HepG2 (cell line): ENCODE data around the gene PRM3.

Experiments used
- BHLHE40 ChIP-seq: IDR thresholded peaks from 2 replicates; pipeline ENCODE4 v1.6.1; 2011; ENCODE audit warnings: low read length, improper control_type of control experiment
- FOSL1 ChIP-seq: sonication (generic); formaldehyde crosslinking; IDR thresholded peaks from 2 replicates; pipeline ENCODE4 v1.9.0; 2021; ENCODE audit warnings: missing genetic modification reagents, borderline replicate concordance
- GATAD1 ChIP-seq: IDR thresholded peaks from 2 replicates; pipeline ENCODE4 v1.6.1; 2016; ENCODE audit warnings: missing genetic modification reagents, missing compliant biosample characterization
- GATAD2A ChIP-seq: IDR thresholded peaks from 2 replicates; pipeline ENCODE4 v1.6.1; 2016
- HDAC2 ChIP-seq: sonication (generic); formaldehyde crosslinking; IDR thresholded peaks from 2 replicates; pipeline ENCODE4 v1.4.0; 2020; ENCODE audit warnings: missing genetic modification reagents
- HNRNPLL ChIP-seq: fragments of 200-400 bp; formaldehyde crosslinking; IDR thresholded peaks from 2 replicates; pipeline ENCODE4 v1.6.1; 2017; ENCODE audit warnings: mild to moderate bottlenecking, low read depth, low read length; ENCODE audit not compliant: poor library complexity, severe bottlenecking
- POLR2A ChIP-seq, 2 experiments: IDR thresholded peaks; 2 replicates each; pipeline ENCODE4 v1.6.1; 2011; ENCODE audit warnings: low read depth in 2 of 2, low read length in 2 of 2, mild to moderate bottlenecking in 1 of 2, moderate library complexity in 1 of 2; ENCODE audit not compliant: insufficient read depth in 1 of 2
- SMC3 ChIP-seq: IDR thresholded peaks from 2 replicates; pipeline ENCODE4 v1.6.1; 2011; ENCODE audit warnings: low read length, improper control_type of control experiment
- SRSF1 ChIP-seq: fragments of 200-400 bp; formaldehyde crosslinking; optimal IDR thresholded peaks from 2 replicates; pipeline ENCODE3; 2017; ENCODE audit warnings: mild to moderate bottlenecking, low read depth, low read length, moderate library complexity
- WIZ ChIP-seq: sonication (generic); formaldehyde crosslinking; IDR thresholded peaks from 2 replicates; pipeline ENCODE4 v1.5.1; 2020; ENCODE audit warnings: mild to moderate bottlenecking, missing genetic modification reagents
- YEATS2 ChIP-seq: sonication (generic); formaldehyde crosslinking; IDR thresholded peaks from 2 replicates; pipeline ENCODE4 v1.4.0; 2020; ENCODE audit warnings: missing genetic modification reagents, borderline replicate concordance
- ZSCAN9 ChIP-seq: IDR thresholded peaks from 2 replicates; pipeline ENCODE4 v1.6.1; 2016; ENCODE audit warnings: borderline replicate concordance
- TF ChIP-seq, protein P1 (sequence below): sonication (generic); formaldehyde crosslinking; IDR thresholded peaks from 2 replicates; pipeline ENCODE4 v1.5.1; 2020; ENCODE audit warnings: missing genetic modification reagents, mild to moderate bottlenecking, borderline replicate concordance

DNA sequence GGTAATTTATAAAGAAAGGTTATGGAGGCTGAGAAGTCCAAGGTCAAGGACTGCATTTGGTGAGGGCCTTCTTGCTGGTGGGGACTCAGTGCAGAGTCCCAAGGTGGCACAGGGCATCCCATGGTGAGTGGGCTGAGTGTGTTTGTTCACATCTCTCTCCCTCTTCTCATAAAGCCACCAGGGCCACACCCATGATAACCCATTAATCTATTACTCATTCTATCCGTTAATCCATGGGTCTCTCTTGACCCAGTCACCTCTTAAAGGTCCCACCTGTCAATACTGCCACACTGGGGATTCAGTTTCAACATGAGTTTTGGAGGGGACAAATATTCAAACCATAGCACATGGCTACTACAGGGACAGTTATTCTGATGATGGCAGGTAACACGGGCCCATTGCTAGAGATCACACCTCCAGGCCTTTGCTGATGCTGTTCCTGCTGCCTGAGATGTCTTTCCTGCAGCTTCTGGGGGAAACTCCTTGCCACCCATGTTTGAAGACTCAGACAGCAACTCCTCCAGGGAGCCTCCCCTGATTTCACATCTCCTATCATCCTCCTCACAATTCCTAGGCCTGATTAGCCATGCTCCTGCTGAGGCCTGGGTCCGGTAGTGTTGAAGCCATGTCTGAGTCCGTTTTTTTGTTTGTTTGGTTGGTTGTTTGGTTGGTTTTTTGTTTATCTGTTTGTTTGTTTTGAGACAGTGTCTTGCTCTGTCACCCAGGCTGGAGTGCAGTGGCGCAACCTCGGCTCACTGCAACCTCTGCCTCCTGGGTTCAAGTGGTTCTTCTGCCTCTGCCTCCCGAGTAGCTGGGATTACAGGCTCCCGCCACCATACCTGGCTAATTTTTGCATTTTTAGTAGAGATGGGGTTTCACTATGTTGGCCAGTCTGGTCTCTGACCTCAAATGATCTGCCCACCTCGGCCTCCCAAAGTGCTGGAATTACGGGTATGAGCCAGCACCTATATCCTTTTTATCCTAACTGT lies 33.5 kb downstream of the PRM3 start:
- TF ChIP-seq POLR2A (IDR thresholded peaks at IDR 0.05; ENCODE audit: insufficient read depth in 1 of 2, low read depth in 2 of 2, low read length in 2 of 2) = no peak
- TF ChIP-seq, protein P1, sequence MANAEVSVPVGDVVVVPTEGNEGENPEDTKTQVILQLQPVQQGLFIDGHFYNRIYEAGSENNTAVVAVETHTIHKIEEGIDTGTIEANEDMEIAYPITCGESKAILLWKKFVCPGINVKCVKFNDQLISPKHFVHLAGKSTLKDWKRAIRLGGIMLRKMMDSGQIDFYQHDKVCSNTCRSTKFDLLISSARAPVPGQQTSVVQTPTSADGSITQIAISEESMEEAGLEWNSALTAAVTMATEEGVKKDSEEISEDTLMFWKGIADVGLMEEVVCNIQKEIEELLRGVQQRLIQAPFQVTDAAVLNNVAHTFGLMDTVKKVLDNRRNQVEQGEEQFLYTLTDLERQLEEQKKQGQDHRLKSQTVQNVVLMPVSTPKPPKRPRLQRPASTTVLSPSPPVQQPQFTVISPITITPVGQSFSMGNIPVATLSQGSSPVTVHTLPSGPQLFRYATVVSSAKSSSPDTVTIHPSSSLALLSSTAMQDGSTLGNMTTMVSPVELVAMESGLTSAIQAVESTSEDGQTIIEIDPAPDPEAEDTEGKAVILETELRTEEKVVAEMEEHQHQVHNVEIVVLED (CRISPR knock-in tag) = no peak
- TF ChIP-seq ZSCAN9 (CRISPR knock-in tag) = no peak
- TF ChIP-seq BHLHE40 = no peak
- no peak for TF ChIP-seq SMC3
- no peak for TF ChIP-seq WIZ (CRISPR knock-in tag)
- TF ChIP-seq GATAD1 (CRISPR knock-in tag) = no peak
- no peak for TF ChIP-seq HNRNPLL
- TF ChIP-seq YEATS2 (CRISPR knock-in tag) = no peak
- TF ChIP-seq SRSF1 = no peak
- TF ChIP-seq HDAC2 = no peak
- TF ChIP-seq GATAD2A (CRISPR knock-in tag) = no peak
- TF ChIP-seq FOSL1 (CRISPR knock-in tag) = no peak
